Fibroblast of skin of back (primary cell): Measurements from ENCODE around the gene WDR55.
"Not testable (repeated sequence)": the region's sequence is repeated elsewhere in the genome, so short reads cannot be mapped to it uniquely, and the experiment has no call there.

ENCODE experiments used
- DNase-seq: peaks from one replicate; pipeline ENCODE4 v3.0.0-alpha.2; 2013

Gene WDR55

DNA sequence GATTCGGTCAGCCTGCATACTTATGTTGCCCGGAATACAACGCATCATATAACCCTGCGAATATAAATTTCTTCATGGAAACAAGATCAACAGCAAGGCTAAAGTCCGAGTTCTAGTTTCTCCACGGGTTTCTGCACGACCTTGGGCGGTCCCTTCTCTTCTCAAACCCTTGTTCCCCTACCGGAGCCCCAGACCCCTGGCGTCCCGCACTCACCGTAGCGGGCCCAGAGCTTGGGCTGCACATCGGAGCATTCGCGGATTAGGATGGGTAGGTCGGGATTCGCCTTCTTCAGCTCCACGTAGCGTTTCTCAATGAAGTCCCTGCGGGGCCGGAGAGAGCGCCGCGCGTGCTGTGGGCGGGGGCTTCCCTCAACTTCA is 17.7 kb upstream of the WDR55 start:
- DNase-seq = no peak

DNA sequence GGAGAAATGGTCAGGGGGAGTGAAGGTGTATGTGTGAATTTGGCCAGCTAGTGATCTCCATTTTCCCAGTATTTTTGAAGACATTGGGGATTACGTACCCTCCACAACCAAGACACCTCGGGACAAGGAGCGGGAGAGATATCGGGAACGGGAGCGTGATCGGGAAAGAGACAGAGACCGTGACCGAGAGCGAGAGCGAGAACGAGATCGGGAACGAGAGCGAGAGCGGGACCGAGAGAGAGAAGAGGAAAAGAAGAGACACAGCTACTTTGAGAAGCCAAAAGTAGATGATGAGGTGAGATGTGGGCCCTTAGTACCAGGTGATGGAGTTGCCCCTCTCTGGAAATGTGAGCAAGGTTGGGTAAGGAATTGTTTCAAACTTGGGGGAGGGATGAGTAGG is 5.8 kb upstream of the WDR55 start:
- no peak for DNase-seq

GRCh38 chr5:140660371-140660770 is 4.3 kb upstream of the WDR55 start:
- DNase-seq = not testable (repeated sequence)

- no peak for DNase-seq
Measured at GRCh38 chr5:140664030-140664358, 710 bp upstream of the WDR55 start.

- DNase-seq = not testable (repeated sequence)
Measured at GRCh38 chr5:140671035-140671434, 6.3 kb downstream of the WDR55 start.

- DNase-seq = no peak
Measured at GRCh38 chr5:140671472-140672125, 6.9 kb downstream of the WDR55 start.

DNA sequence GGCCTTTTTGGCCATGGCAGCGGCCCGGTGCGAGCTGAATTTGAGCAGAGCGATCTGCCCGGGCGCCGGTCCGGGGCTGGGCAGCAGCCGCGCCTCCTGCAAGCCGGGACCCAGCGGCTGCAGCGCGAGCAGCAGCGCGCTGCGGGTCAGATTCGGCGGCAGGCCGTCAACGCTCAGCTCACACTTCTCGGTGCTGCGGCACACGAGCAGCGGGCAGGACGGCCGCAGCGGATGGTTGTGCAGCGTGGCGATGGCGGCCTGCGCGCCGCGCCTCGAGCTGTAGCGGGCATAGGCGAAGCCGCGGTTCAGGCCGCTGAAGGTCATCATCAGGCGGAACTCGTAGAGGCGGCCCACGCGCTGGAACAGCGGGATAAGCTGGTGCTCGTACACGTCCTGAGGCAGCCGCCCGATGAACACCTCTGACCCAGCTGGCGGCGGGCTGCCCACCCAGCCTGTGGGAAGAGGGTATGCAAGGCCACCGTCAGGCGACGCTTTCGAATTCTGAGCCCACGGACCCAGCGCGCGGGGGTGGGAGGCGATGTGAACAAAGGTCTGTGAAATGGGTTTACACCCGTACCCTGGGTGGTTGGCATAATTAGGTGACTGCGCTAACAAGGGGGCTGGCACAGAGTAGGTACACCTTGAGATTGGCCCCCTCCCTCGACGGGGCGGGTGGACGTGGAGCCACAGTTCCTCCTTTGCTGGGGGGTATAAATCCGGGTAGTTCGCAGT is 7.9 kb downstream of the WDR55 start:
- peak; percentile 6 for DNase-seq

GRCh38 chr5:140673187-140673976 is 8.7 kb downstream of the WDR55 start, which contains the start of gene DND1:
Gene DND1, minus strand, starts transcription at chr5:140673576. Its CDS starts 34 bp downstream, at chr5:140673542.
- DNase-seq = no peak

- no peak for DNase-seq
Measured at GRCh38 chr5:140674211-140674610, 9.5 kb downstream of the WDR55 start.

- DNase-seq = no peak
Measured at GRCh38 chr5:140674629-140675028, 9.9 kb downstream of the WDR55 start.

DNA sequence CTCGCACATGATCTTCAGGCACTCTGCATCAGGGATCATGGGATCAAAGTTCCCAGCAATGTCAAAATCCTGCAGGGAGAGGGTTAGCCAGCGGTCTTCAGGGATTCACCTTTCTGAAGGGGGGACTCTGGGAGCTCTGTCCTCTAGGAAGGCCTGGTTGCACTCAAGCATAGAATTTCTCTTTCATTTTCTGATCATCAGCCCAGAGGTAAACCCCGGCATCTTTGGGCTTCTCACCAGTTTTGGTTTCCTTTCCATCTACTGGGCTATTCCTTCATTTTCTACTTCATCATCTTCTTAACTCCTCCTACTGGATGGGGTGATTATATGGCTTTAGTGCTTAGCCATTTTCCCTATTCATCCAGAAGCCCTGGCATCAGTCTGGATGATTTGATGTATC is 13.2 kb downstream of the WDR55 start:
- no peak for DNase-seq

DNA sequence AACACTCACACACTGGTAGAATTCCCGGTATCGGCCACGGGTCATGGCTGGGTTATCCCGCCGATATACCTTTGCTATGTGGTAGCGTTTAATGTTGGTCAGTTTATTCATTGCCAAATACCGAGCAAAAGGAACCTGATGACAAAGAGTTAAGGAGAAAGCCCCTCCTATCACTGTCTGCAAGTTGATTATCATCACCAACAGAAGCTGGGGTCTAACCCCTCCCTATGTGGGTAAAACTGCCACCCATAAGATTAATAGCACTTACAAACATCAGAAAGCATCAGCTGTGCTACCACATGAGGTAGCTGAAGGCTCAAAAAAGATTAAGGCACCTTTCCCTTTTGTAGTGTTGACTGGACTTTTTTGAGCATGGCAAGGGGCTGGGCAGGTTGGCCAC is 14.3 kb downstream of the WDR55 start:
- DNase-seq = no peak

DNA sequence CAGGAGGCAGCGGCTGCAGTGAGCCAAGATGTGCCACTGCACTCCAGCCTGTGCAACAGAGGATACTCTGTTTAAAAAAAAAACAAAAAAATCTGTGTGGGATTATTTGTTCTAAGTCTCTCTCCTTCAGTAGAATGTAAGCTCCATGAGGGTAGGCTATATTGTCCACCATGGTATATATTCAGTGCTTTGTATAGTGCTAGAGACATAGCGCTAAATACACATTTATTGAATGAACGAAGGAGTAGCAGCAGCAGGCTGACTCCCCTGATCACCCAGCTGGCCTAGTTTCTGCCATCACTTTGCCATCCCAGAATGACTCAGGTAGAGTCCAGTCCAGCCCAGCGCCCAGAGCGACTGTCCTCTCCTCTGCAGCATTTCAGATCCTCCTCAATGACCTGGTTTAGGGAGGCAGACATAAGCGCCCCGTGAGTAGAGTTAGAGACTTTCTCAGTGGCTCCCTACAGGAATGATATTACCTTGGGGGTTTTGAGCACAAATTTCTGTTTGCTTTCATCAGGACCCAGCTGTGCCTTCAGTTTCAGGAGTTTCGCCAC is 25.8 kb downstream of the WDR55 start:
- no peak for DNase-seq

- peak; percentile 97 for DNase-seq
Measured at GRCh38 chr5:140690941-140691924, 26.5 kb downstream of the WDR55 start, which contains the start of the genes HARS1 and HARS2. Gene HARS1, minus strand, starts transcription at chr5:140691370. Its CDS starts 66 bp downstream, at chr5:140691304. Gene HARS2, plus strand, starts transcription at chr5:140691455. Its CDS starts 194 bp downstream, at chr5:140691649.

GRCh38 chr5:140694276-140694675 is 29.6 kb downstream of the WDR55 start:
- no peak for DNase-seq

GRCh38 chr5:140696891-140697492 is 32.3 kb downstream of the WDR55 start:
- no peak for DNase-seq

DNA sequence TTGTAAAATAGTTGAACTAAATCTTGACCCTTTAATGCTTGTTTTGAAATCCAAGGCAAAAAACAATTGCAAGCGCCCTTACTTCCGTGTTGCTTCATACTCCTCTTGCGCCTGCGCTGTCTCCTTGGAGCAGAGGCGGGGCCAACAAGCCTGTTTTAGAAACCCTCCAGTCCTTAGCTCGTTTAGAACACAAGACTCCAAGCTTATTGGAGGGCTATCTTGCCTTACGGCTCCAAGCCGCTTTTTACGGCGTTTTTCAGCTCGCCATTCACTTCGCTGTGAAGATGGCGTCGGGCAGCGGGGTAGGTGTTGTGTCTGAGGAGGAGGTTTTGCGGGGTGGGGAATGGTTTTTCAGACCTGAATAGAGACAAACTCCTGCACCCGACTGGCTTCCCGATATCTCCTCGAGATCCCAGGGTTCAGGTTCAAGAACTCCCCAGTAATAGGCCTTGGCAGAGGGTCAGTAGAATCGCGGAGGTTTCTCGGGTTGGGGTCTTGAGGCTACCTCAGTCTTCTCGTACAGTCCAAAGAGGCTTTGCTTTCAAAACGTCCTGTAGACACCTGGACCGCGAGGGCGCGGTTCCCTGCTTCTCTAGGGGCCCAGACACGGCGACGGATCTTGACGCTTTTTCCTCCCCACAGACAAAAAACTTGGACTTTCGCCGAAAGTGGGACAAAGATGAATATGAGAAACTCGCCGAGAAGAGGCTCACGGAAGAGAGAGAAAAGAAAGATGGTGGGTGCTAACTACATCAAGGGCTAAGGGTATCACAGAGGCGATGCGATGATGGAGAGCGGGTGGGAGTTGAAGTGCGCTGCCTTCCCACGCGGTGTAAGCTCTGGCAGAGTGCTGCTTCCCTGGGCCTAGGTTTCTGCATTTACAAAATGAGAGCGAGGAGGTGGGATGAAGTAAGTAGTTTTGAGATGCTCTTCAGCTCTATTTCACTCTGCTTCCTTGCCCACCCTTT is 35.8 kb downstream of the WDR55 start, which contains the start of gene ZMAT2:
TSS of gene ZMAT2 (plus strand) at position 271 of the 968 bp plus-strand sequence. CDS start at position 285, 14 bp downstream.
- DNase-seq = peak; percentile 99

DNA sequence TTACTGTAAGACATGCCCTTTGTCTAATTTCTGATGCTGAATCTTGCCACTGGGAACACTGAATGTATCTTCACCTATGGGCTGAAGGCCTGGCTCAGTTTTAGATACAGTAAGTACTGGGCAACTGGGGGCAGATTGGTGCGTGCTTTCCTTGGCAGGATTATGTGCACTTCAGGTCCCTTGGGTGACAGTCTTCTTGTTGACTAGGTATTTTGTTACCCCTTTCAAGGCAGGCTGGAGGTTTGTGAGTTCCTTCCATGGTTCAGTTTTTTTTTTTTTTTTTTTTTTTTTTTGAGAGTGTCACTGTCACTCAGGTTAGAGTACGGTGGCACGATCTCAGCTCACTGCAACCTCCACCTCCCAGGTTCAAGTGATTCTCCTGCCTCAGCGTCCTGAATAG is 43.1 kb downstream of the WDR55 start:
- no peak for DNase-seq

GRCh38 chr5:140708787-140709186 is 44.1 kb downstream of the WDR55 start:
- DNase-seq = not testable (repeated sequence)
